Cardiac septum (tissue), 1 donor: ENCODE measurements around the gene FAM193A. TPM values are rescaled to one million over a fixed set of nuclear protein-coding genes. Genes with fewer than 3 reads are reported as not detected.

Experiments used
- DNase-seq: peaks from one replicate; pipeline ENCODE4 v3.0.0-alpha.2; 2020; ENCODE audit warnings: low spot score
- intact Hi-C: fragments of 100-400 bp; cut with DNase I; formaldehyde crosslinking; loops from one replicate; pipeline ENCODE4 v1.14.0; 2022
- long read RNA-seq: library from polyadenylated mRNA; unstranded; transcript quantifications from one replicate; pipeline ENCODE4 v2.0.0, GENCODE V29; 2021
- total RNA-seq: library from RNA; stranded (reverse); fragmentation: NEBNext Ultra II Directional; extraction: Animal tissue kit (Norgen Biotek cat#: 25700); gene quantifications from one replicate; pipeline ENCODE4 v1.2.1, GENCODE V29; 2021
- donor health status: DM: no; HTN: no; CAD: no.

FAM193A gene, protein sequence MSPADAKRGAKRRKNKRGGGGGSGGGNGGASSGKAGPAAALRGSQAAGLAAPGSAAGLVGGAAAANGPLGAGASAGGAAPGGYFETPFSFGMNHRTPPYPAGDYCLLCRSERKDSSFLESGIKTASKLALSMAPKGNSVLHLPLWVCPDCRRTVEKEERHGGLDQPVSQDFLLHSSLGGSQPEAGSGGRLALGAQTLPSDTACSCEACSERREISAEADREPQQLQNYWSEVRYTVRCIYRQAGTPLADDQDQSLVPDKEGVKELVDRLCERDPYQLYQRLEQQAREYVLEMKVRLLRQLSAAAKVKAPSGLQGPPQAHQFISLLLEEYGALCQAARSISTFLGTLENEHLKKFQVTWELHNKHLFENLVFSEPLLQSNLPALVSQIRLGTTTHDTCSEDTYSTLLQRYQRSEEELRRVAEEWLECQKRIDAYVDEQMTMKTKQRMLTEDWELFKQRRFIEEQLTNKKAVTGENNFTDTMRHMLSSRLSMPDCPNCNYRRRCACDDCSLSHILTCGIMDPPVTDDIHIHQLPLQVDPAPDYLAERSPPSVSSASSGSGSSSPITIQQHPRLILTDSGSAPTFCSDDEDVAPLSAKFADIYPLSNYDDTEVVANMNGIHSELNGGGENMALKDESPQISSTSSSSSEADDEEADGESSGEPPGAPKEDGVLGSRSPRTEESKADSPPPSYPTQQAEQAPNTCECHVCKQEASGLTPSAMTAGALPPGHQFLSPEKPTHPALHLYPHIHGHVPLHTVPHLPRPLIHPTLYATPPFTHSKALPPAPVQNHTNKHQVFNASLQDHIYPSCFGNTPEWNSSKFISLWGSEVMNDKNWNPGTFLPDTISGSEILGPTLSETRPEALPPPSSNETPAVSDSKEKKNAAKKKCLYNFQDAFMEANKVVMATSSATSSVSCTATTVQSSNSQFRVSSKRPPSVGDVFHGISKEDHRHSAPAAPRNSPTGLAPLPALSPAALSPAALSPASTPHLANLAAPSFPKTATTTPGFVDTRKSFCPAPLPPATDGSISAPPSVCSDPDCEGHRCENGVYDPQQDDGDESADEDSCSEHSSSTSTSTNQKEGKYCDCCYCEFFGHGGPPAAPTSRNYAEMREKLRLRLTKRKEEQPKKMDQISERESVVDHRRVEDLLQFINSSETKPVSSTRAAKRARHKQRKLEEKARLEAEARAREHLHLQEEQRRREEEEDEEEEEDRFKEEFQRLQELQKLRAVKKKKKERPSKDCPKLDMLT (N-terminal part only)
- total RNA-seq, result 19.5 TPM
- long read RNA-seq, partial matches to known transcripts, result 11 of 19 reads
- long read RNA-seq, other reads (novel, unspliced or antisense), result 8 of 19 reads

DNA sequence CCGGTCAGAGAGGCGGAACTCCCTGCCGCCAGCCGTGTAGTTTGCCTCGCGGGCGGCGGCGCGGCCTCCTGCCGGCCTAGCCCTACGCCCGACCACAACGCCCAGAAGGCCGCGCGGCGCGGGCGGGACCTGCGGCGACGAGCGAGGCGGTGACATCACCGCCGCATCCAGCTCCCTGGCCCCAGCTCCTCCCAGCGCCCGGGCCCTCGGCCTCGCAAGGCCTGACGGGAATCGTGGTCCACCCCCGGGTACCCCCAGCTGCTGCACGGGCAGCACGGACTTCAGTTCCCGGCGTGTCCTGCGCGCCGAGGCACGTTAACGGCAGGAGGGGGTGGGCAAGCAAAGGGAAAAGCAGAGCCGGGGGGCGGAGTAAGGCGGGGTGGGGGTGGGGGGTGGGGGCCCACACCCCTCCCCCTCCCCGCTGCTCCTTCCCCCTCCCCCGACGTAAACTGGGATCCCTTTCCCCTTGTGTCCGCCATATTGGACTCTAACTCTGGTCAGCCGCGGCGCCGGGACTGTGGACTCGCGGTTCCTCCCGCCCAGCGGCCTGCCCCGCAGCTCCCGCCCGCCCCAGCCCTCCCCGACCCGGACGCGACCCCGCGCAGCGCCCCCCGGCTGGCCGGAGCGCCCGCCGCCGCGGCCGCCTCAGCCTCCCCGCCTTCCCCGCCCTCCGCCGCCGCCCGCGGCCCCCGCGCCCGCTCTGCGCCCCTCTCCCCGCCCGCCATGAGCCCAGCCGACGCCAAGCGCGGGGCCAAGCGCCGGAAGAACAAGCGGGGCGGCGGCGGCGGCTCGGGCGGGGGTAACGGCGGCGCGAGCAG lies at the start of gene FAM193A:
Gene FAM193A, plus strand, starts transcription at position 455 of the 818 bp plus-strand sequence. Its CDS starts 269 bp downstream, at position 724.
- peak; percentile 100 for DNase-seq
- intact Hi-C loops, result loop anchor here (5.0 to 10.0 kb wide), 5 partner anchors 54 to 428 kb away; partner anchors contain the start of genes CFAP99, GRK4, MXD4 and NOP14

DNA sequence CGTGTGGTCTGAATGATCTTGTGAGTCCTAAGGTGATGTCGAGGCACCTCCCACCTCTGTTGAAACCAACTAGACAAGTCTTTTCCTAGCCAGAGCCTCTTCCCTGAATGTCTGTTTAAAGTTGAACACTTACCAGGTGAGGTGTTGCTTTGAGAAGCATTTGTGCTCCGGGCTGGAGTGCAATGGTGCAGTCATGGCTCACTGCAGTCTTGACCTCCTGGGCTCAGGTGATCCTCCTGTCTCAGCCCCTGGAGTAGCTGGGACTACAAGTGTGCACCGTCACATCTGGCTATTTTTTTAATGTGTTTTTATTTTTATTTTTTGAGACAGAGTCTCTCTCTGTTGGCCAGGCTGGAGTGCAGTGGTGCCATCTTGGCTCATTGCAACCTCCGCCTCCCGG lies 49.5 kb upstream of the FAM193A start:
- intact Hi-C loops, result no loop called here
- DNase-seq, result no peak

DNA sequence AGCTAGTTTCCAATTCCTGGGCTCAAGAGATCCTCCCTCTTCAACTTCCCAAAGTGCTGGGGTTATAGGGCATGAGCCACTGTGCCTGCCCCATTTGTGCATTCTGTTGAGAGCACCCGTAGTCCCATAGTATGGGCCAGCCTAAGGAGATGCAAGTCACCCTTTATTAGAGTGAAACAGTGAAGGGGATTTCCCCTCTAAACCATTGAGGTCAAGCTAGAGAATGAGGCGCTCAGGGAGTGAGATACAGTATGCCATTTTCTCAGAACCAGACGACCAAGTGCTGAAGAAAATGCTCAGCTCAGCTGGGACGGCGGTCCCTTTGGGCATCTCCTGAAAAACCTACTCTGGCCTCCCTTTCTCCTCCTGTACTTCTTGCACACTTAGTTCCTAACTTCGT lies 48.8 kb upstream of the FAM193A start:
- intact Hi-C loops, result no loop called here

DNA sequence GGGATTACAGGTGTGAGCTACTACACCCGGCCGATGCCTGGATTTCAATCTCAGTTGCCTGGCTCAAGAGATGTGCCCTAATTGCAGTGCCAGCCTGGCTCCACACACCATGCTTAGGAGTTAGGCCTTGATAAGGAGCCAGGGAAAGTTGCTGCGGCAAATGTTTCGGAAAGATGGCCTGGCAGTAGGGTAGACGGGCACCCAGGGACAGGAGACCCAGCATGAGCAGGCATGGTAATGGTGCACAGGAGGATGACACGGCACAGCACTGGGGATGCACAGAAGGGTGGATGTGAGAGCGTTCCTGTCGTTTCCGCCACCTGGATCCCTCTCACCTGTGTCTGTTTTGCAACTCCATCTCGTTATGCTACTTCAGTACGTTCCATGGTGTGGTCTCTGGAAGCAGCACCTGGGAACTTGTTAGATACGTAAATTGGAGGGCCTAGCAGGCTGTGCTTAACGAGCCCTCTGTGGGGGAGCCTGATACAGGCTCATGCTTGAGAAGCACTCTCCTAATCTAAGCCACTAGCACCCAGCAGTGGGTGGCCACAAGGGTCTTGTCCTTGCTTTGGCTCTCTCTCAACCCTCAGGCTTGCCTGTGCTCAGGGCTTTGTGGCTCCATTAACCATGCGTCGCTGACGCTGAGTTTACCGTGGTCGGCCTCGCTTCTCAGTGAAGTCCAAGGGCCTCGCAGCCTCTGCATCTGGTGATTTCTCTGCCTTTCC lies 47.2 kb upstream of the FAM193A start:
- intact Hi-C loops, result no loop called here
- DNase-seq, result no peak

More for the DNA sequence above, 48.8 kb upstream of the FAM193A start:
- DNase-seq, result no peak

DNA sequence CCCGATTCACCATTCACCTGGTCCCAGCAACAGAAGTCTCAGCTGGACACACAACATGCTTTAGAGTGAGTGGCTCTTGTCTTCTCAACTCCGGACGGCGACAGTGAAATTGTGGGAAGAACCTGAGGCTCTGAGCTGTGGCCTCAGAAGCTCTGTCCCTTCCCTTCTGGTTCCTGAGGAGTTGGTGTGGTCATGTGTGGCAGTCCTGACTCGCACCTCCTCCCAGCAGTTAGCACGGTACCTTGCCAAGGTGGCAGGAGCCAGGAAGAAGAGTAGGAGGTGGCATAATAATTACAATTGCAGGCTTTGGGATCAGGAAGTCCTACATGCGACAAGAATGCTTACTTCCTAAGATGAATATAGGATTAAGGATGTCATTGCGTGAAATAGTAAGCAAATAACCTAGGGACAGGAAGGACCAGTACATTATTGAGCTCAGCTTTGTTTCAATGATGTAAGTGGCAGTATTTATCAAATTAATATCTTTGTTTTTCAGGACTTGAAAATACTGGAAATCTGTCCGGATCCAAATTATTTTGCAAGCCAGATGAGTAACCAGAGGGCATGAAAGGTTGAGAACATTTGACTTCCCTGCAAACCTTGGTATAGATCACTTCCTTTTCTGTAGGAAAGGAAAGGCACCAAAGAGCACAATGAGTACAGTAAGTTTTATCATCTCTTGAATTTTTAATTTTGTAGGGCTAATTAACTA lies 46.5 kb upstream of the FAM193A start:
- intact Hi-C loops, result no loop called here
- no peak for DNase-seq

DNA sequence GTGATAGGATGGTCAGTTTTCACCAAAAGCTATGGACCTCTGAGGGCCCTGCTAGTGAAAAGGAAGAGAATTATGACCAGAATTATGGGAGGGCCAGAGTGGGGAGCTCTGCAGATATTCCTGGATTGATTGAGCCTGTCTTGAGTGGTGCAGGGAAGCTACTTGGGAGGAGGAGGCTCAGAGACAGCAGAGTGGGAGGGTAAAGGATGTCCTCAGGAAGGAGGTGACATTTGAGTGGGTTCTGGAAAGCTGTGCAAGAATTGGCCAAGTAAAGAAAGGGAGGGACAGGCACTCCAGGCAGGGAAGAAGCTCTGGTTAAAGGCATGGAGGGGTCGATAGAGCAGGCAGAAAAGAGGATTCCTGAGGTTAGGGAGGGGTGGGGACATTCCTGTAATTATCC lies 43.5 kb upstream of the FAM193A start:
- intact Hi-C loops, result no loop called here
- DNase-seq, result no peak

DNA sequence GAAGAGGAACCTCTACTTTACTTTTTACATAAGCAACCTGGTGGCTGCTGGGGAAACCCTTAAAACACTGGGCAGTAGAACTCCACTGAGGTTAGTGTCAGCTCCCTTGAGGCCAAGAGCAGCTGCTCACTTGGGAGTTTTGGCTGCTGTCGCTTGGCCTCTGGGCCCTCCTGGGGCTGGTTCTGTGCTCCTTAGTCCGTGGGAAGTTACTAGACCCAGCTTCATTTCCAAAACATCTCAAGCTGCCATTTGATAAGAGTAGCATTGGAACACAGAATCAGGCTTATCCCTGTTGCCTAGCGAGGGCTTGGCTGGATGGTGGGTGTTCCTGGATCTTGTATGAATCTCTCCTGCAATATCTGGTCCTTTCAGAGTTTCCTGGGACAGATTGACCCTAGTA lies 41.5 kb upstream of the FAM193A start:
- no peak for DNase-seq
- intact Hi-C loops, result no loop called here

DNA sequence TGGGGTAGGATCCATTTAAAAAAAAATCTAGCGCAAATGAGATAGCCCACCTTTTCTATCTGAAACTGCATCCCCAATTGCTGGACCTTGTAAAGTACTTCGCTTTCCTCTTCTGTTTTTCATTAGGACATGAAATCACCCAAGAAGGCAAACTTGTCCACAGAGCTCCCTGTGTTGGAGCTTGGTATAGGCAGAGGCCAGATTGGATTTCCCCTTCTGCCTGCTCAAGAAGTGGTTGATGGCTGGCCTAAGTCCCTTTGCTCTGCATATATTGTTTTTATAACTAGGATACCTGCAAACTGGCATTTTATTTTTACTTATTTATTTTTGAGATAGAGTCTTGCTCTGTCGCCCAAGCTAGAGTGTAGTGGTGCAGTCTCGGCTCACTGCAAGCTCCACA lies 39.1 kb upstream of the FAM193A start:
- no peak for DNase-seq
- intact Hi-C loops, result no loop called here

DNA sequence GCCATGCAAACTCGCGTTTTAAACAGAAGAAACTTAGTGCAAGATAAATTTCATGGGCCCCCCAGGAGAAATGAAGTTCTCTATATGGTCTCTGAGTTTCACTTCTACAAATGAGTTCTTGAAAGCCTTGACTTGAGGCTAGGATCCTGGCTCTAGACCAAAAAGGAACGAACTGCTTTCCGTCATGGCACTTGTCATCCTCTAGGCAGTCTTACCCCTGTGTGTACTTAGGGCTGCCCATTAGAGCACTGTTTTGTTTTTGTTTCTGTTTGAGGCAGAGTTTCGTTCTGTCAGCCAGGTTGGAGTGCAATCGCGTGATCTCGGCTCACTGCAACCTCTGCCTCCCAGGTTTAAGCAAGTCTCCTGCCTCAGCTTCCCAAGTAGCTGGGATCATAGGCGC lies 38.5 kb upstream of the FAM193A start:
- intact Hi-C loops, result no loop called here
- DNase-seq, result no peak

DNA sequence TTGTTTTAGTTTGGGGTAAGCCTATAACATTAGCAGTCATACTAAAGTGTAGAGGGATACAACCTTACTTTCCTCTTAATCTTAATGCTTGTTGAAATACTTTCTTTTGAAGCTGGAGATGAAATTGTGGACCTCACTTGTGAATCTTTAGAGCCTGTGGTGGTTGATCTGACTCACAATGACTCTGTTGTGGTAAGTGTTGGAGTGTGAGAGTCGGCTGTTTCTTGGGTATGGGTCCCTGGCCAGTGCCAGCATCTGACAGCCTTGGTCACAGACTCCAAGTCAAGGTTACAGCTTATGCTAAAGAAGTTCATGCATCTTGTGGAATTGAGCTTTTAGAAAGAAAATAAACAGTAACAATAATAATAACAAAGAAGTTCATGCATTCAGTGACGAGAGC lies 35.9 kb upstream of the FAM193A start:
- DNase-seq, result no peak
- intact Hi-C loops, result no loop called here

DNA sequence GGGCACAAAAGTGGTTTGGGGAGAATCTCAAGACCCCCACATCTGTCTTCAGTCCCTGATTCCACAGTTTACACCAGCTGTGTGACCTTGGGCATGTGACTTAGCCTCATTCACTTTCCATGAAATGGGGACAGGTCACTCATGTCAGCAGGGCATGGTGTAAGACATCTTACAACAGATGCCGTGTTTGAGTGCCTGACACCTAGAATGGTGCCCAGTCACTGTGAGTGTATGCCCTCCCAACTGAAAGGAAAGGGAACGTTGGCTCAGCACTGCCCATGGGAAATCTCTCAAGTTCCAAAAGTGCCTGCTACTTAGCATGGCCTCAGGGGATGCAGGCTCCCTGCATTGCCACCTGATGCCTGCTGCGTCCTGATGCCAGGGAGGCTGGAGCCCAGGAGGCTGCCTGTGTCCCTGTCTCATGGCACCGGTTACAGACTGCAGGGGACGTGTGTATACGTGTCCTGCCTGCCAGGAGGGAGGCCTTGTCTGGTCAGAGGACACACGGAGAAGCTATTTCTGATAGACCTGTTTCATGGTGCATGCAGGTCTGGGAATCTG lies 35.3 kb upstream of the FAM193A start:
- intact Hi-C loops, result no loop called here

DNA sequence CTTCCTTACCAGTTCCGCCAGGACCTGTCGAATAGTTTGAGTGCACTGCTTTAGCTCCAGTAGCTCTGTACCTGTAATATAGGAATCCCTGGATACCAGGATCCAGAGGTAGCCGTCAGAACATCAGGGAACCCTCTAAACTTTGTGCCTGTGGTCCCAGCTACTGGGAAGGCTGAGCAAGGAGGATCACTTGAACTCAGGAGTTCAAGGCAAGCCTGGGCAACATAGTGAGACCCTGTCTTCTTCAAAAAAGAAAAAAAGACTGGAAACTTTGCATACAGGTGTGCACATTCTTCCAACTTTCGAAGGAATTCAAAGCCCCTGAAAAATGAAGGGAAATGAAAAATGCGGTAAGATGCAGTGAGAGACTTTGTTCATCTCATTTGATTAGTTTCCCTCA lies 32.6 kb upstream of the FAM193A start:
- intact Hi-C loops, result no loop called here

More for the DNA sequence above, 35.3 kb upstream of the FAM193A start:
- DNase-seq, result no peak

DNA sequence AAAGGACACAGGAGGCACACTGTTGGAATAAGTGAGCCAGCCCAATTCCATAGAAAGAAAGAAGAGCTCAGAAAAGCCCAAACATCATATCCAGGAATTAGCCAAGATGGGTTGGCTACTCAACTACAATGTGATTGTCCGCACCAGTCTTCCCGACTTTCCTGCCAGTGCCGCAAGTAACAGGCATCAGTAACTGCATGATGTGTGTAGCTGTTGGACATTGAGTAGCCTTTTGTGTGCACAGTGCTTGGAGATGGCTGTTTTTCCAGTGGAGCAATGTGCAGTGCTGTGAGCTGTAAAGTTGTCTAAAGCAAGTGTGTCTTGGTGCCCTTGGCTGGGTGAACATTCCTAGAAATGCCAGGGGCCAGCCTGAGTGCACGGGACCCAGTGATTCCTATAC lies 29.2 kb upstream of the FAM193A start:
- intact Hi-C loops, result no loop called here
- DNase-seq, result no peak

More for the DNA sequence above, 32.6 kb upstream of the FAM193A start:
- no peak for DNase-seq

DNA sequence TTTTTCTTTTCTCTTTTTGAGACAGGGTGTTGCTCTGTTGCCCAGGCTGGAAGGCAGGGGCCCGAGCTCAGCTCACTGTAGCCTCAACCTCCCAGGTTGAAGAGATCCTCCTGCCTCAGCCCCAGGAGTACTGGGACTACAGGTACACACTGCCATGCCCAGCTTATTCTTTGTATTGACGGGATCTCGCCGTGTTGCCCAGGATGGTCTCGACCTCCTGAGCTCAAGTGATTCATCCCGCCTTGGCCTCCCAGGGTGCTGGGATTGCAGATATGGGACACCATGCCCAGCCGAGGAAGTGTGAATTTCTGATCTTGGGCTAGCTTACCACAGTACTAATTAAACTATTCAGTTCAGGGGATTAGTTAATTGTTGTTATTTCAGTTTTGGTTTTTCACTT lies 28.6 kb upstream of the FAM193A start:
- intact Hi-C loops, result no loop called here
- DNase-seq, result no peak

DNA sequence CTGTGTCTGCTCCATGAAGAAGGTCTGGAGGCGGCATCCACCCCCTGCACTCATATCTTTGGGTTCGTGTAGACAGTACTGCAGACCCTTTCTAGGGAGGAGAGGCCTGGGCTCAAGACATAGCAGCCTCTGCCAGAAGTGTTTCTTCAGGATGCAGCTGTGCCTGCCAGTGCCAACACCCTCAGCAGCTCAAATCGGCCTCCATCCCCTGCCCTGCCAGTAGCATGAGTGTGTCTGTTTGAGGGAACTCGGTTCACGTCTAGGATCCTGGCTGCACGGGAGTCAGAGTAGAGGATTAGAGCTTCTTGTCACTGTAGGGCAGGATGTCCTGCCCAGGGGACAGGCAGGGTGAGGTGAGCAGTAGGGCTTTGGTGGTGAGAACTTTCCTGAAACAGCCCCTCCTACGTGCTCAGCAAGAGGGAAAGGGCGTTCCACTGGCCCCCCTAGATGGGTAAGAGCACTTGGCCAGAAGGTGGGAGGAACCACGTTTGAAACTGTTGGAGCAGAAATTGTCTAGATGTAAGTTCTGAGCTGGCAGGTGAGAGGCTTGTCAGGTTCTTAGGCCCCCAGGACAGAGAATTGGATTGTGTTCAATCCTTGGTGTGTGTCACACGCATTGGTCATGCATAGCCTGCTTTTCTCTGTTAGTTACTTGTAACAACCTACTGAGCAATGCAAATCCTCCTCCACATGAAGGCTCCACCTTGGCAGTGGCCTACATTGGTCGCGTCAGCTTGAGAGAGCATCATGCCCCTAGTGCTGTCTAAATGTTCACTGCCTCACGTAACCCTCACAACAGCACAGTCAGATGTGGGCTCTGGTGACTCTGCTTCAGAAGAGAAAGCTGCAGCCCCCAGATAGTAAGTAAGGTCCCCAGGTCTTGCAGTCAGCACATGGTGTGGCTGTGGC lies 25.8 kb upstream of the FAM193A start:
- DNase-seq, result no peak
- intact Hi-C loops, result no loop called here

DNA sequence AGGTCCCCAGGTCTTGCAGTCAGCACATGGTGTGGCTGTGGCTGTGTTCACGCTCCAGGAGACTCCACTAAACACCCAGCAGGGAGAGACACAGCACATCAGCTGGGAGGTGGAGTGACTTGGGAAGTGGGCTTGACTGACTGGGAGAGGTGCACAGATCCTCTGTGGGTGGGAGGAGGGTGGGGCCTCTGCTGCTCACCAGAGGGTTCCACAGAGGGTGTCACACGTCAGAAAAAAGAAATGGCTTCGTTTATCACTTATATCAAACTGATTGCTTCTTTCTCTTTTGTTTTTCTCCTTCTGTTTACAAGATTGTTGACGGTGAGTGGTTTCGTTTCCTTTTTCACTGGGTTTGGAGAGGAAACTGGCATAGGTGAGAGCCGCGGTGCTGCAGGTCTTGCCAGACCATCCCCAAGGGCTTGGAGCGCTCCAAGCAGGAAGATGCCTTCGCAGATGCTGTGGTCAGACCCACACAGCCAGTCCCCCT lies 24.8 kb upstream of the FAM193A start:
- no peak for DNase-seq

More for the DNA sequence above, 24.8 kb upstream of the FAM193A start:
- intact Hi-C loops, result no loop called here
